Islet of Langerhans (tissue), 1 donor: Measurements from ENCODE around the gene NPPC.
"Not testable (repeated sequence)": the region's sequence is repeated elsewhere in the genome, so short reads cannot be mapped to it uniquely, and the experiment has no call there.

ENCODE experiments used
- FAIRE-seq: peaks from one replicate; lab custom pipeline; 2011; peaks lifted over from hg19 to GRCh38; lab: Jason Lieb, UNC

Gene NPPC

GRCh38 chr2:231920366-231920765 is 5.8 kb downstream of the NPPC start:
- no peak for FAIRE-seq

DNA sequence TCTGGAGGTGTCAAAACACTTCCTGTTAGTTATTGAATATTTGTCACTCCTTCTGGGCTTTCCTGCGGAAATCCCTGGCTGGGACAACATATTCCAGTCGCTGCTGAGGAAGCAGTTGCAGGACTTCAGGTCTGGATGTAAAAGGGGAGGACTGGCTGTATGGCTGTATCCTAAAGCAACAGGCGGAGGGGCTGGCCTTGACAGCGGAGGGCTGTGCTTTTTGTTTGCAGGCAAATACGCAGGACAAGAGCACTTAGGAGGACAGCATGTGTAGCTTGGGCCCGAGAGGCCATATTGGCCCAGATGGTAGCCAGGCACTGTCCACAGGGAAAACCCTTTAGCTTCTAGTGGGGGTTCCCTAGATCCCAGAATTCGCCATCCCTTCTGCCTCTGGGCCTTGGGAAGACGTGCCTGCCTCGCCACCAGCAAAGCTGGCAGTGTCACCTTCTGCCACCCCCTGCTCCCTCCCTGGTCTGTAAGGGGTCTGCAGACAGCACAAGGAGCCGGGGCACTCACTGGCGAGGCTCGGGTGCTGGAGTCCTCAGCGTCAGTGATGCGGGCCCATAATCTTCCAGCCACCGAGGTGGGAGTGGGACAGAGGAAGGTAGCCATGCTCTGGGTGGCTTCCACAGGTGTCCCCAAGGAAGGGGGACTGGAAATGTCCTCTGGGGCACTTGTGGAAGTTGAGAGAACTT is 6.7 kb downstream of the NPPC start:
- FAIRE-seq = no peak

DNA sequence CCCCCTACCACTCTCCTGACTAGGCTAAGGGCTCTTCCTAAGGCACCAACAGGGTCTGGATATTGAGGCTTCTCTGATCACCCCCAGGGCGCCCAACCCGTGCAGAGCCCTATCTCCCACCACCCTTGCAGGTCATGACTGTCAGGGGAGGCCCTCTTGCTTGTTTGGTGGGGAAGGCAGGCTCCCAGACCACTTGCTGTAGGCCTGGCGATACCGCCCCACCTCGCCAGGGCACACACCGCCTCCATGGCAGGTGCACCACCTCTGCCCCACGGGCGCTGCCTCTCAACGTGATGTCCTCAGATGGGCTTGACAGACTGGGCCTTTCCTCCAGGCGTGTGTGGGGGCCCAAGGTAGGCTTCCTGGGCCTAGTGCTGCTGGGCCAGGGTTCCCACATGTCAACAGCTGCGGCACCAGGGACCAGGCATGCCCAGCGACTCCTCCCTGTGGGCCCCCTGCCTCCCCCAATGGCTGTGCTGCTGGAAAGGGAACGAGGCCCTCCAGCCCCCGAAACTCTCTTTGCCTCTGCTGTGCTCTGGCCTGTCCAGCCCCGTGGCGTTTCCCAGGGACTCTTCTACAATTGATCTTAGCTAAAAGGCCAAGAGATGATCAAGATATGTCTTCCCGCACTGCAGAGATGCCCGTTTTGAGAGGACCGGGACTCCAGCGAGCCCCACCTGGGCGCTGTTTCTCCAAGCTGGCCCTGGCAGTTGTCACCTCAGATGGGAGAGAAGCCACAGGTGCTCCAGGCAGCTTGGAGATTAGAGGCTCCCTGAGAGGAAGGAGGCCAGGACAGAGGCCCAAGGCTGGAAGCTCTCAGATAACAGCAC is 7.5 kb downstream of the NPPC start:
- no peak for FAIRE-seq

DNA sequence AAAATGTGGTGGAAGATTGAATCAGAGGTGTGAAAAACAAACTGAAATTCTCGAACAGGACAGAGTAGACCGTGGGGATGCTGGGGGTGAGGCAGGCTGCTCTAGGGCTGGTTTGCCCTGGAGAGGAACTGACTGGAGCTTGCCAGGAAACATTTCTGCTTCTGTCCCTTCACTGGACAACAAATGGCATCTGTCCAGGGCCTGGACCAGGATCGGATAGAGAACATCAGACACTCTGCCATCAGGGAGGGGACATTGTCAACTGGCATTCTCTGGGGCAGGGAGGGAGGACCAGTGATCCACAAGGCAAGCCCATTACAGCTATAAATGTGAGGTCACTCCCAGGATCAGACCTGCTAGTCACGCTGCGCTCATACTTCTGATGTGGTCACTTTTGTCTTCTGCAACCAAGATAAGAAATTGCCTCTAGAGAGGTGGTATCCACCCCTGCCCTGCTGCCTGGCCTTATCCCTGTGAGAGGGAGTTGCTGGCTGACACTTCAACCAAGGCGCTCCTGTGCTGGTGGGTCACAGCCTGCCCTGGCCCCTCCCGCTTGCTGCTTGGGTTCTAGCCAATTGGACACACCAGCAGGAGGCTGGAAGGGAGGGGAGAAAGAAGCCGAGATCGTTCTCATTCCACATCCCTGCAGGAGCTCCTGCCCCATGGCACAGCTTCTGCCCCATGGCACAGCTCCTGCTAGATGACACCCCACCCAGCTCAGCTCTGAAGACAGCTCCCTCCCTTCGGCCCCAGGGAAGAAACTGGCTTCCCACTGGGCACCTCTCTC is 8.7 kb downstream of the NPPC start:
- FAIRE-seq = no peak

DNA sequence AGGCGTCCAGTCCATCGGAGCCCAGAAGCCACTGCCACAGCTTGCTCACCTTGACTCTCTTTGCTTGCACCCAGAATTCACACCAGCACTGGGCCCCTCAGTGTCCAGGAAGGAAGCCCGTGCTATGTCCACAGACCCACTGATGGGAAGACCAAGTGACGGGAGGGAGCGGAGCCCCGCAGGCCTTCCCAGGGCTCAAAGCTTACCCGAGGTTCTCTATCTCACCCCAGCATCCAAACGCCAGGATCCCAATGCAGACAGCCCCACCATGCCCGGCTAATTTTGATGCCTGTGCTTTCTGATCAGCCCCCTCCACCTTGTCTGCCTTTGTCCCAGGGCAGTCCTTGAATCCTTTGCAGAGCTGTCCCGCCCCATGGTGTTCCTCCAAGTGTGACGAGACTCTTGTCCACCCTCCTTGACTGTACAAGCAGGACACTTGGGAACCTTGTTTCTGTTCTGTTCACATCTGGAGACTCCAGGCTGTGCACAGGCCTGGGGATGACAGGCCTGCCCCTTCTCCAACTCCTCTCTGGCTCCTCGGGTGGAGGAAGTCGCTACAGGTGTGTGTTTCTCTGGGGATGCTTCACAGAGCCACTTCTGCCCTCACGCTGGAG is 12.0 kb downstream of the NPPC start:
- no peak for FAIRE-seq

DNA sequence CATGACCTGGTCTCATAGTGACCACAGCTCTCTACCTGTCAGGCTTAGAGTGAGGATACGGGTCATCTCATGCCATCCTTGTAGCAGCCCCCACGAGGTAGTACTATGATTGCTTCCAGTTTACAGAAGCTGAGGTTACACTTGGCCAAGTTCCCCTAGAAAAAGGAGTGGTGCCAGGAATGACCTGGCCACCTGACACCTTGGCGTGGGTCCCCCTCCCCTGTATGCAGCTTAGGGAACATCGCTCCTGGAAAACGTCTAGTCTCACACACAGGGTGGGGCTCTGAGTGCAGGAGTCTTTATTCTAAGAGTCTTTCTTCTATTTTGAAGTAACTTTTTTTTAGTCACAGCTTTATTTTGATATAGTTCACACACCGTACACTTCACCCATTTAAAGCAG is 14.8 kb downstream of the NPPC start:
- no peak for FAIRE-seq

- FAIRE-seq = no peak
Measured at GRCh38 chr2:231910771-231911170, 15.4 kb downstream of the NPPC start.

- FAIRE-seq = not testable (repeated sequence)
Measured at GRCh38 chr2:231910161-231910560, 16.0 kb downstream of the NPPC start.

DNA sequence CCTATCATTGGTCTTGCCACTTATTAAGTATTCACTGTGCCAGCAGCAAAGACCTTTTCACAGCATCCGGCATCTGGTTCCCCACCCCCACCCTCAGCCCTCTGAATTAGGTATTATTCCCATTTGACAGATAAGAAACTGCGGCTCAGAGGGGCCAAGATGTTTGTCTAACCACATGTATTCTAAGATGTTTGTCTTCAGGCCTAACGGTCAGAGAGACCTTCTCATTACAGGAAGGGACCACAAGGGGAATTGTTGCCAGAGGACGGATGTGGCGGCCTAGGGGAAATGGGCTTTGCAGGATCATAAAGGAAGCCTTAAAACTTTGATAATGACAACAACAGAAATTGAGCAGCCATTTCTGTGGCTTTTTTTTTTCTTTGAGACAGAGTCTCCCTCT is 16.6 kb downstream of the NPPC start:
- FAIRE-seq = no peak

DNA sequence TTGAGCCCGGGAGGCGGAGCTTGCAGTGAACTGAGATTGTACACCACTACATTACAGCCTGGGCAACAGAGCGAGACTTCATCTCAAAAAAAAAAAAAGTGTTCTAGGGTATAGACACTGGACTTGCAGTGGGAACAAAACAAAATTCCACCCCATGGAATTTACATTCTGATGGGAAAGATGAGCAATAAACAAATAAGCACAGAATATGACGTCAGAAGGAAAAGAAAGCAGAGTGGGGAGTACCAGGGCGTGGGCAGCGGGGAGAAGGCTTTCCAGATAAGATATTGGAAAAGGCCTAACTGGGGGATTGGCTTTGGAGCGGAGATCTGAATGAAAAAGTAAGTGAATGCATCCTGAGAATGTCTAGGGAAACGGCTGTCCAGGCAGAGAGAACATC is 17.6 kb downstream of the NPPC start:
- no peak for FAIRE-seq

DNA sequence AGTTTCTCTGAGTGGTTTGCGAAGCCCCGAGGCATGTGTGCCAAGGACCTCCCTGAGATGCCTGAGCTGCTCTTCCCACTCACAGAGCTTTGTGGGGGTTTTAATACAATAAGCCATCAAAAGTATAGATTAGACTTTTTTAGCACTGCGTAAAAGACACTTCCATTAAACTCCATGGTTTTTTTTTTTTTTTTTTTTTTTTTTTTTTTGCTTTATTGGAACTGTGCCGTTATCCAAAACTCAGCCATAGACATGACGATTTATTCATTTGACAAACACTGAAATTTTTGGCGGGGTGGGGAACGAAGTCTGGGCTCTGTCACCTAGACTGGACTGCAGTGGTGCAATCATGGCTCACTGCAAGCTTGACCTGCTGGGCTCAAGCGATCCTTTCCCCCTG is 18.4 kb downstream of the NPPC start:
- no peak for FAIRE-seq

DNA sequence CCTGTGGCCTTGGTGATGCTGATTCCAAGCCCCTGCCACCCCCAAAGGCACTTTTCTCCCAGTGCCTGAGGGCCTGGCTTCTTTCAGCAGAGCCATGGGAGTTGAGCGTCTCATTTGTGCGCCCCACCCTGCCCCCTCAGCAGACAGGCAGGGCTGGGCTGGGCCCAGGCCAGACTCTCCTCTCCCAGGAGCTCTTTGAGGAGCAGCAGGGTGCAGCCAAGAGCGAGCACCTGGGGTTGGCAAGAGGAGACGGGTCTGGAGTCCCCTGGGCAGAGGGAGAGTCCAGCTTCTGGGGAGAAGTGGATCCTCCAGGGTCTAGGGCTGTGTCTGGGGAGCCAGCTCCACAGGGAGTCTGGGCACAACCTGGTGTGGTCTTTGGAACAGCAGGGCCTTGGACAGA is 21.2 kb downstream of the NPPC start:
- FAIRE-seq = no peak

DNA sequence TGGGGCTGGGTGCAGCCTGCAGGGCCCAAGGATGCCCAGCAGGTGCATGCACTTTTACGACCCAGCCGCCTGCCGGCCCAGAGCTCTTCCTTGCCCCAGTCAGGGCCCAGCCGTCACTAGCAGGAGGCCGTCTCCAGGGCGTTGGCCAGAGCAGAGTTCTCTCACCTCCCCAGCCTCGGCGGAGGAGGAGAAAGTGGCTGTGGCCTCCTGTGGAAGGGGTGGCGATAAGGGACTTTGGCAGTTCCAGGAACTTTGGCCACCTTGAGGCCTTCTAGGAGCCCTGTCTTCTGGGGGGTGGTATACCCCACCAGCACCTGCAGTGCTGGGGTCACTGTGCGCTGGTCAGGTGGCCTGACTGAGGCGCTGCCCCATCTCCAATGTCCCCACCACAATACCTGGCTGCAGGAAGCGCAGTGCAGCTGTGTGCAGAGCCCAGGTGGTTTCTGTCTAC is 22.0 kb downstream of the NPPC start:
- FAIRE-seq = no peak

DNA sequence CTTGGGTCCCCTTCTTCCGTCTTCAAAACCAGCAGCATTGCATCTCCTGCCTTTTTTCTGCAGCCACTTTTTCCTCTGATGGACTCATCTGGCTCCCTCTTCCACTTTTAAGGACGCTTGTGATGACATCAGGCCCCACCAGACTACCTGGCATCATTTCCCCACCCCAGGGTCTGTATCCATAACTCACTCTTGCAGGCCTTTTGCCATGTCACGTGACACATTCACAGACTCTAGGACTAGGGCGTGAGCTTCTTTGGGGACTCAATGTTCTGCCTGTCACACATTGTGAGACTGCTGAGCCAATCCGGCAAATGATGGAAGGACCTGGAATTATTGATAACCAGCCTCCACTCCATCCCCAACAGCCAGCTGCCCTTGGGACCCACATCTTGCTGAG is 23.6 kb downstream of the NPPC start:
- no peak for FAIRE-seq

DNA sequence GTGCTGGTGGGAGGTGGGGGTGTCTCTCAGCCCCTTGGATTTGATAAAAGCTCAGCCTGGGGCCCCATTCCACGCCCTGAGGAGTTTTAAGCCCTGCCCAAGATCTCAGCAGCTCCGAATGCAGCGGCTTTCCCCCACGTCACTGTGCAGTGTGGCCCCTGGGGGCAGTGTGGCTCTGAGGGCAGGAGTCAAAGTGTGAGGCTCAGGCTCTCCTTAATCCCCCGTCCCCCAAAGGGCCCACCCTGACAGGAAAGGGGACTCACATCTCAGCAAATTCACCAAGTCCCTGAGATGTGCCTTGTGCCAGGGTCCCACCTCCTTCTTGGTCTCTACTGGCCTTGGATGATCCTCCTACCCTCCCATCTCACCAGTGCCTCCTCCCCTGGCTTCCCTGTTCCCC is 25.2 kb downstream of the NPPC start:
- FAIRE-seq = no peak

GRCh38 chr2:231900486-231900942 is 25.7 kb downstream of the NPPC start:
- FAIRE-seq = no peak

- no peak for FAIRE-seq
Measured at GRCh38 chr2:231894566-231895380, 31.4 kb downstream of the NPPC start.

GRCh38 chr2:231891514-231891905 is 34.7 kb downstream of the NPPC start:
- FAIRE-seq = no peak

DNA sequence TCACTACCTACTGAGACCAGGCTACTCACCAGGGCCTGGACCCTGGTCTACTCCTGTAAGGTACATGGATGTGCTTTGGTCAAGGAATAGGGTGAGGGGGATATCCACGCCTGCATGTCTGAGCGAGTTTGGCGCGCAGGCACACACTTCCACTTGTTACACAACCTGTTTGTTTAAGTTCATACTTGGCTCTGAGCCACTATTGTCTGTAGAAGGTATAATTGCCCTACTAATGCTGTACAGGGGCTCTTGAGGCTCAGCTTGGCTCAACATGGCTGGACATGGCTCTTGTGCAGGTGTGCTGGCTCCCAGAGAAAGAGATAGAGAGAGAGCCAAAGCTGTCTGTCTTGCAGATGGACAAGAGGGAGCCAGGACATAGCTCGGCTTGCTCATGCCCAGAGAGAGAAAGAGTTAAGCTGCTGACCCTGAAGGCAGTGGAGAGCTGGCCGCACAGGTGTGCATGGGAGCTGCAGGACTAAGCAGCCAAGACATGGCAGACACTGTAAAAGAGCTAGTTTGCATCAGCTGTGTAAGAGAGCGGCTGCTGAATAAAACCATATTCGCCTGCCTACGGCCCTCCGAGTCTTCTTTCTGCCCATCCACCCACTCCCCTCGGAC is 35.2 kb downstream of the NPPC start:
- no peak for FAIRE-seq

GRCh38 chr2:231887756-231888155 is 38.4 kb downstream of the NPPC start:
- FAIRE-seq = no peak

GRCh38 chr2:231886071-231886681 is 40.0 kb downstream of the NPPC start:
- no peak for FAIRE-seq
